IPS-15b (cell line): Measurements from ENCODE around the gene PARS2.

Source experiments
- H3K27me3 ChIP-seq: one replicate; pipeline ENCODE4 v1.6.1; 2013; ENCODE audit warnings: low read length; ENCODE audit not compliant: control insufficient read depth, insufficient read depth
- H3K36me3 ChIP-seq: one replicate; pipeline ENCODE4 v1.6.1; 2013; ENCODE audit warnings: low read length; ENCODE audit not compliant: control insufficient read depth, insufficient read depth
- H3K4me1 ChIP-seq: one replicate; pipeline ENCODE4 v1.6.1; 2013; ENCODE audit warnings: mild to moderate bottlenecking, low read length; ENCODE audit not compliant: control insufficient read depth, insufficient read depth
- H3K4me3 ChIP-seq: one replicate; pipeline ENCODE4 v1.5.1; 2013; ENCODE audit warnings: low read depth, low read length
- H3K9ac ChIP-seq: one replicate; pipeline ENCODE4 v1.6.1; 2013; ENCODE audit warnings: low read depth, mild to moderate bottlenecking, low read length
- H3K9me3 ChIP-seq: one replicate; pipeline ENCODE4 v1.6.1; 2013; ENCODE audit warnings: mild to moderate bottlenecking, low read length; ENCODE audit not compliant: control insufficient read depth, insufficient read depth

PARS2 gene

DNA sequence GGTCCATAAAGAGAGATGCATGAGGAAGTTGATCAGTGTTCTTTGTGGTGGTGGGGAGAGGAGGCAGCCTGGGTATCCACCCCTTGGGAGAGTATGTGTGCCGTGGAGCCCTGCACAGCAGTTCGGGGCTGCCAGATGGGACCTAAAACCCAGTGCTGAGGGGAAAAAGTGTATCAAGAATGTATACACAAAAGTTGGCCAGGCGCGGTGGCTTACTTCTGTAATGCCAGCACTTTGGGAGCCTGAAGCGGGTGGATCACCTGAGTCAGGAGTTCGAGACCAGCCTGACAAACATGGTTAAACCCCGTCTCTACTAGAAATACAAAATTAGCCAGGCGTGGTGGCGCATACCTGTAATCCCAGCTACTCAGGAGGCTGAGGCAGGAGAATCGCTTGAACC lies 52.8 kb downstream of the PARS2 start:
- H3K27me3 ChIP-seq: peaks cover 16% of the 10 kb centered on the region
- H3K9ac ChIP-seq: no peak overlapping the region
- H3K9me3 ChIP-seq: no peaks in the 10 kb centered on the region
- H3K36me3 ChIP-seq: no peaks in the 10 kb centered on the region
- H3K4me1 ChIP-seq: peaks cover 1% of the 10 kb centered on the region
- no peak overlapping the region for H3K4me3 ChIP-seq

DNA sequence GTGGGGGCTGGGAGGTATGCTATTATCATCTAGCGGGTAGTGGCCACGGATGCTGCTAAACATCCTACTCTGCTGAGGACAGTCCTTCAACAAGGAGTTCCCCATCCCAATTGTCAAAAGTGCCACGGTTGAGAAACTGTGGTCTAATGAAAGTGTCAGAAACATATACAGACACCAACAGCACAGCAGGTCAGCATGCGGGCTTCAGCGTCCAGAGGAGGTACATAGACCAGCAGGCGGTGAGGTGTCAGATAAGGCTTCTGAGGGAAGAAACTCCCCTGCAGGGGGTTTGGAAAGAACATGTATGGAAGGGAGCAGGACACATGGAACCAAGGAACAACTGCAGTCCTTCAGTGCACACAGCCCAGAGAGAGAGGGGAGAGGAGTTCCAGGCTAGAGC lies 53.5 kb downstream of the PARS2 start:
- H3K9me3 ChIP-seq: no peaks in the 10 kb centered on the region
- no peaks in the 10 kb centered on the region for H3K4me1 ChIP-seq

DNA sequence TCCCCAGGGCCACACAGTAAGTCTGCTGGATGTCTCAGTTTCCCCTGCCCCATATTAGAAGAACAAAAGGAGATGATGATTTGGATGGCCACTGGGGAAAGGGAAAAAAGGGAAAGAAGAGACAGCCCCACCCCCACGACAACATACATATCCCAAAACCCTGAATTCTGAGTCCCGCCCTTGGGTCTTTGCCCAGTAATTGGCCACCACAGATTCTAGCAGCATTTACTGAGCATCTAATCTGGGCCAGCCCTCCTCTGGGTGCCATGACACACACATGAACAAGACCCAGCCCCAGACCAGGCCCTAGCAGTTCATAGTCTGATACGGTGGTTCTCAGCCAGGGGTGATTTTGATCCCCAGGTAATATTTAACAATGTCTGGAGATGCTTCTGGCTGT lies 53.9 kb downstream of the PARS2 start:
- Histone ChIP-seq H3K9ac (no peak overlapping the region), H3K9me3 (no peaks in the 10 kb centered on the region), H3K4me1 (no peaks in the 10 kb centered on the region), H3K4me3 (no peak overlapping the region), H3K36me3 (no peaks in the 10 kb centered on the region), H3K27me3 (peaks cover 20% of the 10 kb centered on the region)

More for the DNA sequence above, 53.5 kb downstream of the PARS2 start:
- Histone ChIP-seq H3K4me3 (no peak overlapping the region), H3K36me3 (no peaks in the 10 kb centered on the region), H3K27me3 (peaks cover 17% of the 10 kb centered on the region), H3K9ac (no peak overlapping the region)

DNA sequence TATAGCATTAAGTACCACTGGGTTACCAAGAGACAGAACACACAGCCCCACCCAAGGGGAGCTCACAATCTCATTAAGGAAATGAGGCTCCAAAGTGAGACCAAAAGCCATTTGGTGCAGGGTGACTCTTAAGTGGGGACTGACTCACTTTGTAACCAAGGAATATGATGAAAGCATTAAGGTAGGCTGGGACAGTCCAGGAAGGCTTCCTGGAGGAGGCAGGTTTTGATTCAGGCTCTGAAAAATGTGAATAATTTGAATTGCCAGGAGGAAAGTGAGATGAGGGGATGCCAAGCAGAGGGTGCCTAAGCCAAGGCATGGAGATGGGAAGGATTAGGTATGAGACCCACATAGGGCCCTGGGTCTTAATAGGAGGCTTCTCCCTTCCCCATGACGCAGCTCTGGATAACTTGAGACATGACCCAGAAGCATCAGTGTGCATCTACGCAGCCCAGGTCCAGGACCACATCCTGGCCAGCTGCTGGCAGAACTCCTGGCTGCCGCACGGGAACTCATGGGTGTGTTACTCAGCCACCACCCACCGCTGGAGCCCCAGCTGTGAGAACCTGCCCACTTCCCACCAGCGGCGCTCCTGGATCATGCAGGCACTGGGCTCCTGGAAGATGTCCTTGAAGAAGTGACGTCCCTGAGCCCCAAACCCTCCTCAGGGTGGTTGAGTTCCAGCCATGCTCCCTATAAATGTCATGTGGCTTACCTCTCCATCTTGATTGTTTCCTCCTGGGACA lies 54.6 kb downstream of the PARS2 start:
- Histone ChIP-seq H3K4me3 (no peak overlapping the region), H3K27me3 (peaks cover 14% of the 10 kb centered on the region), H3K4me1 (no peaks in the 10 kb centered on the region), H3K9me3 (no peaks in the 10 kb centered on the region), H3K9ac (no peak overlapping the region), H3K36me3 (no peaks in the 10 kb centered on the region)

DNA sequence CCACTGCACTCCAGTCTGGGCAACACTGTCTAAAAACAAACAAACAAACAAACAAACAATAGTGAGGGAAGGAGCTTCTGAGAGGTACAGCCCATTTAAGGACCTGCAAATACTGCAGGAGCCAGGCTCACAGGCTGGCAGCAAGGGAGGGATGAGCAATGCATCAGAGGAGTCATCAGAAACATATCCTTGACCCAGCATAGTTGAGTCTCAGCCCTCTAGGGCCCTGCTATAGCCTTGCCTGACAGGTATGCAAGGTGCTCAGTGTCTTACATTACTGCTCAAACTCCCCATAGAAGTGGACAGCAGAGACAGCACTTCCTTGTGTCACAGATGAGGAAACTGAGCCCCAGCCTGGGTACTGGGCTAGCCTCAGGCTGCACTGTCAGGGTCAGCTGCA lies 55.9 kb downstream of the PARS2 start:
- H3K4me3 ChIP-seq: no peak overlapping the region
- no peaks in the 10 kb centered on the region for H3K36me3 ChIP-seq
- no peak overlapping the region for H3K9ac ChIP-seq
- no peaks in the 10 kb centered on the region for H3K4me1 ChIP-seq
- no peaks in the 10 kb centered on the region for H3K9me3 ChIP-seq
- H3K27me3 ChIP-seq: peaks cover 13% of the 10 kb centered on the region
